ENCODE results near the gene LRP1-AS. TPM values are rescaled to one million over a fixed set of nuclear protein-coding genes. Genes with fewer than 3 reads are reported as not detected.

Gene LRP1-AS
- total RNA-seq, 1 donor from 2014 or later = 0.46 TPM

DNA sequence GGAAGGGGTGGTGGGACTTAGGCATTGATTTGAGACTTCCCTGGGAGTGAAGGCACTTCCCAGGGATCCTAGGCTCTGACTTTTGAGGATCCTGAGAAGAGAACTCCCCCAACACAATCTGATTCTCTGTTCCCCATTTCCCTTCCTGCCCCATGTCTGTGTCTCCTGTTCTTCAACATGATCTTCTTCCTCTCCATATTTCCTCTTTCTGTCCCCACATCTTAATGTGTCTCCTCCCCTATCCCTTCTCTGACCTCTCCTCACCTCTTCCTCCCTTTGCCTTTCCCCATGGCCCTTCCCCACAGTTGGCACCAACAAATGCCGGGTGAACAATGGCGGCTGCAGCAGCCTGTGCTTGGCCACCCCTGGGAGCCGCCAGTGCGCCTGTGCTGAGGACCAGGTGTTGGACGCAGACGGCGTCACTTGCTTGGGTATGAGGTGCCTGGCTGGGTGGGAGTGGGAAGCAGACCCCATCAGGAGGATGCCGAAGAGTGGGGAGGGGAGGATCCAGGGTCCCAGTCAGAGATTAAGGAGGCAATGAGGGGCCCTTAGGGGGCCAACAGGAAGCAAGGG, 15.2 kb upstream of the LRP1-AS start:
- Mint-ChIP-seq H3K9me3 (ENCODE audit: unreplicated experiment) (no peaks in the 10 kb centered on the region), H3K27ac (ENCODE audit: unreplicated experiment) (no peak overlapping the region), H3K27me3 (ENCODE audit: unreplicated experiment) (peaks cover 28% of the 10 kb centered on the region), H3K36me3 (ENCODE audit: low read depth, unreplicated experiment) (peaks cover 18% of the 10 kb centered on the region), H3K4me1 (ENCODE audit: unreplicated experiment) (peaks cover 11% of the 10 kb centered on the region), H3K4me3 (ENCODE audit: unreplicated experiment) (no peak overlapping the region)
- TF ChIP-seq, protein P1, sequence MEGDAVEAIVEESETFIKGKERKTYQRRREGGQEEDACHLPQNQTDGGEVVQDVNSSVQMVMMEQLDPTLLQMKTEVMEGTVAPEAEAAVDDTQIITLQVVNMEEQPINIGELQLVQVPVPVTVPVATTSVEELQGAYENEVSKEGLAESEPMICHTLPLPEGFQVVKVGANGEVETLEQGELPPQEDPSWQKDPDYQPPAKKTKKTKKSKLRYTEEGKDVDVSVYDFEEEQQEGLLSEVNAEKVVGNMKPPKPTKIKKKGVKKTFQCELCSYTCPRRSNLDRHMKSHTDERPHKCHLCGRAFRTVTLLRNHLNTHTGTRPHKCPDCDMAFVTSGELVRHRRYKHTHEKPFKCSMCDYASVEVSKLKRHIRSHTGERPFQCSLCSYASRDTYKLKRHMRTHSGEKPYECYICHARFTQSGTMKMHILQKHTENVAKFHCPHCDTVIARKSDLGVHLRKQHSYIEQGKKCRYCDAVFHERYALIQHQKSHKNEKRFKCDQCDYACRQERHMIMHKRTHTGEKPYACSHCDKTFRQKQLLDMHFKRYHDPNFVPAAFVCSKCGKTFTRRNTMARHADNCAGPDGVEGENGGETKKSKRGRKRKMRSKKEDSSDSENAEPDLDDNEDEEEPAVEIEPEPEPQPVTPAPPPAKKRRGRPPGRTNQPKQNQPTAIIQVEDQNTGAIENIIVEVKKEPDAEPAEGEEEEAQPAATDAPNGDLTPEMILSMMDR (IDR thresholded peaks at IDR 0.05; ENCODE audit: unreplicated experiment) = no peak
- DNase-seq (ENCODE audit: low spot score) = no peak

DNA sequence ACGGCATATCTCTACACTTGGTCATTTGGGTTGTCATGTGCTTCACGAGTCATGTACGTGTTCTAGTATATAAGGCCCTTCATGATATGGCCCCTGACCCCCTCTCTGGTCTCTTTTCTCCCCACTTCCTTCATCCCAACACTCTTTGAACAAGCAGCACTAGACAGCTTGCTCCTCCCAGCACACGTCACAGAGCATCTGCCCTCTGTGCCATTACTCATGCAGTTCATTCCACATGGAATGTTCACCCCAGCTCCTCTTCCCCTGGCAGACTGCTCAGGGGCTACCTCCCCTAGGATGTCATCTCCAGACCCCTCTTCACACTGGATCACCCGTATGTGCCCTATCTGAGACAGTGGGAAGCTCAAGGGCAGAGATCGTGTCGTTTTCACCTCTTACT, 14.1 kb upstream of the LRP1-AS start:
- no peak for DNase-seq (ENCODE audit: low spot score)
- TF ChIP-seq, protein P1 (IDR thresholded peaks at IDR 0.05; ENCODE audit: unreplicated experiment) = no peak
- Mint-ChIP-seq H3K27ac (ENCODE audit: unreplicated experiment) (no peak overlapping the region), H3K4me3 (ENCODE audit: unreplicated experiment) (no peak overlapping the region), H3K36me3 (ENCODE audit: low read depth, unreplicated experiment) (peaks cover 16% of the 10 kb centered on the region), H3K27me3 (ENCODE audit: unreplicated experiment) (peaks cover 29% of the 10 kb centered on the region), H3K4me1 (ENCODE audit: unreplicated experiment) (peaks cover 11% of the 10 kb centered on the region), H3K9me3 (ENCODE audit: unreplicated experiment) (no peaks in the 10 kb centered on the region)

DNA sequence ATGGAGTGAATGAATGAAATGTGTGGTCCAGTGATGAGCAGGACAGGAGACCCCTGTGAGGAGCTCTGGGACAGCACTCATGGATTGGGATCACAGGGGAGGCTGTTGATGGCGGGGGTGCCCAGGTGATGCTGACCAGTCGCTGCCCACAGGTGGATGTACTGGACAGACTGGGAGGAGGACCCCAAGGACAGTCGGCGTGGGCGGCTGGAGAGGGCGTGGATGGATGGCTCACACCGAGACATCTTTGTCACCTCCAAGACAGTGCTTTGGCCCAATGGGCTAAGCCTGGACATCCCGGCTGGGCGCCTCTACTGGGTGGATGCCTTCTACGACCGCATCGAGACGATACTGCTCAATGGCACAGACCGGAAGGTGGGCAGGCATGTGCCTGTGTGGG, 13.3 kb upstream of the LRP1-AS start:
- Mint-ChIP-seq H3K9me3 (ENCODE audit: unreplicated experiment) (no peaks in the 10 kb centered on the region), H3K27me3 (ENCODE audit: unreplicated experiment) (peaks cover 26% of the 10 kb centered on the region), H3K27ac (ENCODE audit: unreplicated experiment) (no peak overlapping the region), H3K36me3 (ENCODE audit: low read depth, unreplicated experiment) (peaks cover 12% of the 10 kb centered on the region), H3K4me1 (ENCODE audit: unreplicated experiment) (peaks cover 11% of the 10 kb centered on the region), H3K4me3 (ENCODE audit: unreplicated experiment) (no peak overlapping the region)
- TF ChIP-seq, protein P1 (IDR thresholded peaks at IDR 0.05; ENCODE audit: unreplicated experiment) = no peak
- no peak for DNase-seq (ENCODE audit: low spot score)

DNA sequence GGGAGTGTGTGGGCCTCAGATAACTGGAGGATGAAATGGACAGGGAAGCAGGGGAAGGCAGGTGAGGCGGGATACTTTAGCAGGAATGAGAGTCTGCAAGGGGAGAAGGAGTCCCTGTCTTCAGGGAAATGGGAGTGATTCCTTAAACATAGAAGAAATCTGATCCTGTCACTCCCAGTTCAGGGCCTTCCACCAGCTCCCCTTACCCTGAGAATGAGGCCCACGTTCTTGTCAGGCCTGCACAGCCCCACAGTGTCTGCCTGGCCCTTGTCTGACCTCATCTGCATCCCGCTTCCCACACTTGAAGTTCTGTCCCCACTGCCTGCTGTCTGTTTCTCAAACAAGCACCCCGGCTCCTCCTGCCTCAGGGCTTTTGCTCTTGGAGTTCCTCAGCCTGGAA, 12.6 kb upstream of the LRP1-AS start:
- Mint-ChIP-seq H3K9me3 (ENCODE audit: unreplicated experiment) (no peaks in the 10 kb centered on the region), H3K27me3 (ENCODE audit: unreplicated experiment) (peaks cover 23% of the 10 kb centered on the region), H3K27ac (ENCODE audit: unreplicated experiment) (peak overlapping the region; percentile 36), H3K4me3 (ENCODE audit: unreplicated experiment) (no peak overlapping the region), H3K36me3 (ENCODE audit: low read depth, unreplicated experiment) (peaks cover 12% of the 10 kb centered on the region), H3K4me1 (ENCODE audit: unreplicated experiment) (peaks cover 11% of the 10 kb centered on the region)
- DNase-seq (ENCODE audit: low spot score) = no peak
- TF ChIP-seq, protein P1 (IDR thresholded peaks at IDR 0.05; ENCODE audit: unreplicated experiment) = no peak

DNA sequence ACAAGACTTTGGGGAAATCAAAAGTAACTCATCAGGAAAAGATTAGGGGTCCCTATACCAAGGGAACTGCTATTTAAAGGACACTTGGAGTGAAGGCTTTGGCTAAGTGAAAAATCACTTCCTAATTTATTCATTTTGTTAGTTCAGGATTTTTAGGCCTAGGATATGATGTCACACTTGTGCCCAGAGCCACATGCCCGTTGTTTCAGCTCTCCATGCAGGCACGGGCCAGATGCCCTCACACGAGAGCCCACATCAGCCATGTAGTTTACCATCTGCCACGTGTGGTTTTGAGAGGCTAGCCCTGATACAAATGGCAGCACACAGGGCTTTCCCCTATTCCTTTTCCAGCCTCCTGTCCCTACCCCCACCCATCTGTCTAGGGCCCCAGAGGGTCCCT, 11.9 kb upstream of the LRP1-AS start:
- peaks cover 12% of the 10 kb centered on the region for H3K36me3 Mint-ChIP-seq (ENCODE audit: low read depth, unreplicated experiment)
- no peaks in the 10 kb centered on the region for H3K9me3 Mint-ChIP-seq (ENCODE audit: unreplicated experiment)
- peaks cover 11% of the 10 kb centered on the region for H3K4me1 Mint-ChIP-seq (ENCODE audit: unreplicated experiment)
- TF ChIP-seq, protein P1 (IDR thresholded peaks at IDR 0.05; ENCODE audit: unreplicated experiment) = no peak
- DNase-seq (ENCODE audit: low spot score) = no peak
- H3K27ac Mint-ChIP-seq (ENCODE audit: unreplicated experiment) = no peak overlapping the region
- H3K4me3 Mint-ChIP-seq (ENCODE audit: unreplicated experiment) = no peak overlapping the region
- H3K27me3 Mint-ChIP-seq (ENCODE audit: unreplicated experiment) = peaks cover 18% of the 10 kb centered on the region

Data from endothelial cell (in vitro differentiated cells).